Activated CD4-positive, alpha-beta T cell treated with anti-CD3 and anti-CD28 coated beads for 4 hours (primary cell): ENCODE data around the gene MEGF6.

Experiments
- DNase-seq, 2 donors: peaks; one replicate each; pipeline ENCODE4 v3.0.0-alpha.2; 2020

Gene MEGF6

GRCh38 chr1:3642919-3643675 is 31.8 kb upstream of the MEGF6 start:
- no peak for DNase-seq

- no peak for DNase-seq
These were observed 30.5 kb upstream of the MEGF6 start for GRCh38 chr1:3641816-3642215.

- no peak for DNase-seq
These were observed 29.9 kb upstream of the MEGF6 start for GRCh38 chr1:3641046-3641760.

DNA sequence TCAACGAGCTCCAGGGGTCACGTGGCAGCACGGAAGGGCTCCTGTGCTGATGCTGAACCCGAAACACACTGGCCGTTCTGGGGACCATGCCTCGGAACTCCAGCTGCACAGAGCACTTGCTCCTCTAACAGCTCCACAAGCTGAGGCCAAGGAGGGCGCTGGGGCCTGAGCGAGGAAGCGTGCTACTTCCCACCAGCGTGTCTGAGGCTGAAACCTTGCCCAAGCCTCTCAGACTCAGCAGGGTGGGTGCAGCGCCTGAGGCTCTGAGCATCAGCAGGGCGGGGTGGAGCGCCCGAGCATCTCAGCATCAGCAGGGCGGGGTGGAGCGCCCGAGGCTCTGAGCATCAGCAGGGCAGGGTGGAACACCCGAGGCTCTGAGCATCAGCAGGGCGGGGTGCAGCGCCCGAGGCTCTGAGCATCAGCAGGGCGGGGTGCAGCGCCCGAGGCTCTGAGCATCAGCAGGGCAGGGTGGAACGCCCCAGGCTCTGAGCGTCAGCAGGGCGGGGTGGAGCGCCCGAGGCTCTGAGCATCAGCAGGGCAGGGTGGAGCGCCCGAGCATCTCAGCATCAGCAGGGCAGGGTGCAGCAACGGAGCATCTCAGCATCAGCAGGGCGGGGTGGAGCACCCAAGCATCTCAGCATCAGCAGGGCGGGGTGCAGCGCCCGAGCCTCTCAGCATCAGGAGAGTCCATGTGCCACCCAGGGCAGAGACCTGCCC is 29.0 kb upstream of the MEGF6 start:
- no peak for DNase-seq

DNA sequence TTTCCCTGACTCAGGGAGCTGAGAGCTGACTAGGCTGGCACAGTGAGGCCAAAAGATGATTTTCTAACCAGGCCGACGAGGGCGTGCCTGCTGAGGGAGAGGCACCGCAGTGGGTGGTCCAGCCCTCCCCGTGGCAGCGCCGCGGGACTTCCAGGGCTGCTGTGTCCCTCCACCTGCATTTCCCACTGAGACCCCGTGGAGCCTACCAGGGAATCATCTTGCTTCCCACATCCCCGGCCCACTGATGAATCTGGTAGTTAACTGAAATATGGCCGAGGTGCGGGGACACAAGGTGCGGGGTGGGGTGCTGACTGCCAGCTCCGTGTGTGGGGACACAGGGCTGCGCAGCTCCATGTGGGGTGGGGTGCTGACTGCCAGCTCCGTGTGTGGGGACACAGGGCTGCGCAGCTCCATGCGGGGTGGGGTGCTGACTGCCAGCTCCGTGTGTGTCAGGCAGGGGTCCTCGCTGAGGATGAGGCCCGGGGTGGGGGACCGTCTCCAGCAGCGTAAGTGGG is 28.1 kb upstream of the MEGF6 start:
- no peak for DNase-seq

DNA sequence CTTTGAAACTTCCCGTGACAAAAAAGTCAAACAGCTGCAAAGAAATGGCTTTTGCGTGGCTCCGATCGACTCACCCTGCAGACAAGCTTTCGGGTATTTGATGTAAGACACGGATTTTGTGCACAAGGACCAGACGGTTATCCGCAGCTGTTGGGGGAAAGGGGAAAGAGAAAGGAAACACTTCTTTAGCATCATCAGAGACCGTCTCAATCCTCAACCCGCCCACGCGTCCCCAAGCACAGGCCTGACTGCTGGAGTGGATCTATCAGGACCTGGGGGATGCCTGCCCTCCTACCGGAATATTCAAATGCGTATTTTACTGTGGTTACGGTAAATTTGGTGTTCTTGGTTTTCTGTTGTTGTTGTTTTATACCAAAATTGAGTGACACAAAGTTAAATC is 27.4 kb upstream of the MEGF6 start:
- no peak for DNase-seq

- DNase-seq, result no peak
These were observed 26.7 kb upstream of the MEGF6 start for GRCh38 chr1:3638027-3638426.

- no peak for DNase-seq
These were observed 25.2 kb upstream of the MEGF6 start for GRCh38 chr1:3636531-3636930.

- no peak for DNase-seq
These were observed 24.8 kb upstream of the MEGF6 start for GRCh38 chr1:3636080-3636479.

DNA sequence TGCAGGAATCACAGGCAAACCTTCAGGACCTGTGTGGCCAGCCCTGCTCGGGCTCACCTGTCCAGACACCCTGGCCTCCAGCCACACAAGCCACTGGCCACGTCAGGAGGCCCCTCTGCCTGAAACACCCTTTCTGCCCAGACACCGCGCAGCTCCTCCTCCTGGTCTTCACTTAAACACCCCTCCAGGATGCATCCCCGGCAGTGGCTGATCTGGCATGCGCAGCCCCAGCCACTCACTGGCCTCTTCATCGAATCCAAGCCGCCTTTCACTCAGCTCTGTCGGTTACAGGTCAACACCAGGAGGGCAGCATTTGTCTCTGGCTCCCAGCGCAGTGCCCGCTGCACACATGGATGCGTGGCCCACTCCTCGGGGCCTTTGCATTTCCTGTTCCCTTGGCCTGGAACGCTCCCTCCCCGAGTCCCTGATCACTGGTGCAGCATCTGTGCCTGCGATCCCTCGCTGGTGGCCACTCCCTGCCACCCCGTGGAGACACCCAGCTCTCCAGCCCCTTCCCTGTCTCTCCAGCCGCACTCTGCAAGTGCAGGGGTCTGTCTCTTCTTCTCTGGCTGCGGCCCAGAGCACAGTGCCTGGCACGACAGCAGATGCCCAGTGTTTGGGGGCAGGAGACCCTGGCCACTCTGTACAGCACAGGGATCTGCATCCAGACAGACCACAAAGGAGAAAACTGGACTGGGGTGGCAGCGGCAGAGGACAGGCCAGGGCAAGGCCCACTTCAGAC is 22.9 kb upstream of the MEGF6 start:
- no peak for DNase-seq

DNA sequence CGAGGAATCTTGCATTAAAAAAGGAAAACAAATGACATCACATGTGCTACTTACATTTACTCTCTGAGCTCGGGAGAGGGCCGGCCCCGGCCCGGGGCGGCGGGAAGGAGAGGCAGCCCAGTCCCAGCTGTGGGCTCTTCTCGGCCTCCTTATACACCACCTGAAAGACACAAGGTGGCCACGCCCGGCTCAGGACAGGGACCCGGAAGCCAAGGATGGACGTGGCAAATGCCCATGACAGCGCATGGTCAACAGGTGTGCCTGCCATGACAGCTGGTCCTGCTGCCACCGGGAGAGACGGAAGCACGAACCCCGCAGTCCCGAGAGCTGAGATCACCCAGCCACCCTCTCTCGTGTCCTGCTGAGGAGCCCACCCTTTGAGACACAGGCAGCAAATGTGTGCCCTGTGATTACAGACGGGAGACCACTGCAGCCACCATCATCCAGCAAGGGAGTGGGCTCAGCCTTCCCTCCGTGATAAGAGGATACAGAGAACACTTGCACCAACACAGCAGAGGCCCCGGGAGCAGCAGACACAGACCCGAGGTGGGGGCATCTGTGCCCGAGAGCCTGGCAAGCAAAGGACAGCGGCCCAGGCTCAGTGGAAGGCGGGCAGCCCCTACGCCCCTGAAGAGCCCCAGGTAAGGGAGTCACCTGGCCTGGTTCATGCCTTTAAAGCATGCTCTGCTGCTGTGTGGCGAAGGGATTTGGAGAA is 22.2 kb upstream of the MEGF6 start:
- no peak for DNase-seq

GRCh38 chr1:3632716-3633343 is 21.5 kb upstream of the MEGF6 start:
- no peak for DNase-seq

- DNase-seq, result no peak
These were observed 21.0 kb upstream of the MEGF6 start for GRCh38 chr1:3632298-3632697.

DNA sequence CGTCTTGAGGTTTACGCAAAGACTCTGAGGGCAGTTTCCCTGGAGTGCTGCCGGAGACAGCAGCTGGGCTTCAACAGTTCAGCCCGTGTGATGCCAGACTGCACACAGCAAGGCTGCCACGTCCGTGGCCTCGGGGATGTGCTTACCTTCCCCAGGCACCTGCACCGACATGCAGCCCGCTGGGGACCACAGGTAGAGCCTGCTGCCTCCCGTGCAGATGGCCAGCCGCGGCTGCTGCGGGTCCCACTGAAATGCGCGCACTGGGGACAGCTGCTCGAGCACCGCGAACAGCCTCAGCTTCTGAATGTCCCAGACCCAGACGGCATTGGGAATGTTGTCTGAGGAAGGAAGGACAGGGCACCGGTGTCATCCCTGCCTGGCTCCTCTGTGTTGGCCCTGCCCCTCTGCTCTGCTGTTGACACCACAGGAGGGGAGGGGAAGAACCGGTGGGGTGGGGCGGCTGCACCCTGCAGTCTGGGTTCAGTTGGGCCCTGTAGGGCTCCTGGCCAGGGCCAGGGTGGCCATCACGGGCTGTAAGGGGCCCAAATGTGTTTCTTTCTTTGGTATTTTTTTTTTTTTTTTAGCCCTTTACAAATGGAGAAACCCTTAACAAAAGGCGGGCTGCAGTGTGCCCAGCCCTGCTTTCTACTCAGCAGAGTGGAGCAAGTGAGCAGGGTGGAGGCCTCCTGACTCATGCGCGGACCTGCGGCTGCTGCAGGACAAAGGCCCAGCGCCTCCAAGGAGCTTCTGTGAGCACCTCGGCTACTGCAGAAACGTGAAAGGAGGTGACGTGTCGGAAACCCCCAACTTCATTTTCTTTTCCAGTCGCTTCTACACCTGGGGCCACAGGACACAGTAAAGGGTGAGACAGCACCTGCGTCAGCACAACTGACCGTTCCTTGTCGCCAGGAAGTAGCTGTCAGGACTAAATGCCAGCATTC is 20.3 kb upstream of the MEGF6 start:
- no peak for DNase-seq

GRCh38 chr1:3630914-3631313 is 19.6 kb upstream of the MEGF6 start:
- DNase-seq, result no peak

DNA sequence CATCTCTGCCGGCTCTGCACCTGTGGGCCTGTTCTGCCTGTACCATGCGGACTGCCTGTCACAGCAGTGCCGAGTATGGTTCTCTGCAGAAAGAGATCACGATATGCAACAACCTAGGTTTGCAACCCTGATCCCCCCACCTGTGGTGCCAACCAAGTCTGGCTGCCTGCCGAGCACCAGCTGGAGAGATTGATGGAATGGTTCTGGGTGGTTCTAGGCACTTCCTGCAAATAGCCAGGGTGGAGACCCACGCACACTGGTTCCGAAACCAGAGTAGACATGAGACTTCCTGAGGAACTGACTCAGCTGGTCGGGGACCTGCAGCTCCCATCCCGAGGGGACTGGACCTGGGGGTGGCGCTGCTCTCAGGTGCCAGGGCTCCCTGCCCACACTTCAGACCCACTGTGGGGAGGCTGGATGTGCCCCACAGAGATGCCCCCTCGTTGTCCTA is 18.9 kb upstream of the MEGF6 start:
- DNase-seq, result no peak

- no peak for DNase-seq
These were observed 18.4 kb upstream of the MEGF6 start for GRCh38 chr1:3629561-3630160.

GRCh38 chr1:3628445-3628844 is 17.1 kb upstream of the MEGF6 start:
- no peak for DNase-seq

- no peak for DNase-seq
These were observed 16.4 kb upstream of the MEGF6 start for GRCh38 chr1:3627515-3628253.
